Vein endothelial cell (primary cell): ENCODE data around the gene ZNF330. TPM values are rescaled to one million over a fixed set of nuclear protein-coding genes. Genes with fewer than 3 reads are reported as not detected.

Experiments
- total RNA-seq: library from RNA; depleted of rRNA; stranded (reverse); fragments of >200 nt; gene quantifications from 2 replicates; pipeline ENCODE4 v1.2.3, GENCODE V29; 2012

ZNF330 gene
- total RNA-seq = 17.8 and 19.3 TPM in 2 replicates

GRCh38 chr4:141220691-141221659 lies at the start of gene ZNF330:
TSS of gene ZNF330 (plus strand) at chr4:141220895. CDS start at chr4:141222372, 1,477 bp downstream.

Other genes with a start within 250 kb of the ZNF330 start
- under 0.01 and 0.19 TPM in 2 replicates for gene RNF150, start 87.4 kb upstream of the ZNF330 start, total RNA-seq